Neuronal stem cell (in vitro differentiated cells): ENCODE results near the gene NRG2.
A peak's percentile ranks its signal among the peaks of the same experiment; 100 is the strongest.

ENCODE experiments used
- DNase-seq: peaks from one replicate; pipeline ENCODE4 v3.0.0-alpha.2; 2013; ENCODE audit warnings: low spot score
- H2AFZ ChIP-seq: one replicate; pipeline ENCODE4 v1.6.1; 2013; ENCODE audit warnings: mild to moderate bottlenecking, low read length, inconsistent platforms
- H2AK5ac ChIP-seq: 2 replicates; pipeline ENCODE4 v1.6.1; 2013; ENCODE audit warnings: low read depth, mild to moderate bottlenecking, inconsistent platforms, low read length, moderate library complexity, mixed read lengths
- H2BK120ac ChIP-seq: 2 replicates; pipeline ENCODE4 v1.6.1; 2013; ENCODE audit warnings: low read depth, mild to moderate bottlenecking, inconsistent platforms, low read length, moderate library complexity, mixed read lengths
- H2BK12ac ChIP-seq: one replicate; pipeline ENCODE4 v1.6.1; 2013; ENCODE audit warnings: low read length, inconsistent platforms
- H2BK15ac ChIP-seq: 2 replicates; pipeline ENCODE4 v1.6.1; 2013; ENCODE audit warnings: mild to moderate bottlenecking, low read length, inconsistent platforms, mixed read lengths
- H2BK5ac ChIP-seq: one replicate; pipeline ENCODE4 v1.6.1; 2013; ENCODE audit warnings: inconsistent platforms, mild to moderate bottlenecking, low read length, moderate library complexity
- H3K14ac ChIP-seq: one replicate; pipeline ENCODE4 v1.6.1; 2013; ENCODE audit warnings: low read length, inconsistent platforms
- H3K18ac ChIP-seq: 2 replicates; pipeline ENCODE4 v1.6.1; 2013; ENCODE audit warnings: low read length, inconsistent platforms
- H3K23ac ChIP-seq: 2 replicates; pipeline ENCODE4 v1.6.1; 2013; ENCODE audit warnings: low read depth, mild to moderate bottlenecking, mixed read lengths, low read length, inconsistent platforms; ENCODE audit not compliant: poor library complexity
- H3K27ac ChIP-seq: replicated peaks from 3 replicates; pipeline ENCODE4 v1.5.1; 2013; ENCODE audit warnings: low read length, inconsistent platforms
- H3K27me3 ChIP-seq, 3 experiments: 2 replicates each; pipeline ENCODE4 v1.6.1; 2013; ENCODE audit warnings: low read length in 3 of 3, mild to moderate bottlenecking in 2 of 3, inconsistent platforms in 1 of 3, low read depth in 1 of 3, mixed read lengths in 1 of 3, moderate library complexity in 1 of 3; ENCODE audit not compliant: control insufficient read depth in 3 of 3, insufficient read depth in 3 of 3
- H3K36me3 ChIP-seq, 2 donors: replicated peaks in 1 of 2; 2 replicates each; pipeline ENCODE4 v1.6.1; 2013; ENCODE audit warnings: low read length in 2 of 2; ENCODE audit not compliant: control insufficient read depth in 2 of 2, insufficient read depth in 2 of 2
- H3K4ac ChIP-seq: 2 replicates; pipeline ENCODE4 v1.6.1; 2013; ENCODE audit warnings: inconsistent platforms, mild to moderate bottlenecking, low read length, moderate library complexity
- H3K4me1 ChIP-seq, 2 donors: 1 replicate in 1 of 2; 2 replicates in 1 of 2; pipeline ENCODE4 v1.6.1; 2013; ENCODE audit warnings: low read length in 2 of 2, low read depth in 1 of 2; ENCODE audit not compliant: control insufficient read depth in 2 of 2, insufficient read depth in 1 of 2
- H3K4me2 ChIP-seq: one replicate; pipeline ENCODE4 v1.6.1; 2013; ENCODE audit warnings: mild to moderate bottlenecking, low read length, inconsistent platforms; ENCODE audit not compliant: insufficient read depth, poor library complexity, severe bottlenecking
- H3K4me3 ChIP-seq, 2 donors: 2 replicates each; pipeline ENCODE4 v1.5.1; 2013; ENCODE audit warnings: low read length in 2 of 2, mild to moderate bottlenecking in 2 of 2, inconsistent platforms in 1 of 2, moderate library complexity in 1 of 2
- H3K79me1 ChIP-seq: one replicate; pipeline ENCODE4 v1.6.1; 2013; ENCODE audit warnings: low read depth, mild to moderate bottlenecking, inconsistent platforms, low read length, moderate library complexity
- H3K9ac ChIP-seq: one replicate; pipeline ENCODE4 v1.6.1; 2013; ENCODE audit warnings: mild to moderate bottlenecking, low read depth, low read length, inconsistent platforms; ENCODE audit not compliant: poor library complexity
- H3K9me3 ChIP-seq, 2 donors: replicated peaks in 1 of 2; 2 replicates each; pipeline versions ENCODE3 to v1.6.1; 2013; ENCODE audit warnings: low read length in 2 of 2, mild to moderate bottlenecking in 2 of 2, inconsistent platforms in 1 of 2, low read depth in 1 of 2, mixed read lengths in 1 of 2, moderate library complexity in 1 of 2; ENCODE audit not compliant: control insufficient read depth in 2 of 2, insufficient read depth in 1 of 2
- H4K8ac ChIP-seq: one replicate; pipeline ENCODE4 v1.6.1; 2013; ENCODE audit warnings: low read depth, mild to moderate bottlenecking, inconsistent platforms, low read length, moderate library complexity
- H4K91ac ChIP-seq: one replicate; pipeline ENCODE4 v1.6.1; 2013; ENCODE audit warnings: low read length, low read depth, mild to moderate bottlenecking, inconsistent platforms; ENCODE audit not compliant: poor library complexity
- WGBS, 2 donors: extraction: QIAGEN DNeasy Blood & Tissue Kit; methylation state at CpG; one replicate each; pipeline ENCODE4 v1.1.7; 2013; ENCODE audit warnings: missing lambda C conversion rate in 2 of 2, mixed read lengths in 1 of 2; ENCODE audit not compliant: insufficient read length in 2 of 2, insufficient replicate concordance in 1 of 2; ENCODE audit errors: extremely low coverage in 2 of 2; 5-methylcytosine and 5-hydroxymethylcytosine counted together

The NRG2 gene

DNA sequence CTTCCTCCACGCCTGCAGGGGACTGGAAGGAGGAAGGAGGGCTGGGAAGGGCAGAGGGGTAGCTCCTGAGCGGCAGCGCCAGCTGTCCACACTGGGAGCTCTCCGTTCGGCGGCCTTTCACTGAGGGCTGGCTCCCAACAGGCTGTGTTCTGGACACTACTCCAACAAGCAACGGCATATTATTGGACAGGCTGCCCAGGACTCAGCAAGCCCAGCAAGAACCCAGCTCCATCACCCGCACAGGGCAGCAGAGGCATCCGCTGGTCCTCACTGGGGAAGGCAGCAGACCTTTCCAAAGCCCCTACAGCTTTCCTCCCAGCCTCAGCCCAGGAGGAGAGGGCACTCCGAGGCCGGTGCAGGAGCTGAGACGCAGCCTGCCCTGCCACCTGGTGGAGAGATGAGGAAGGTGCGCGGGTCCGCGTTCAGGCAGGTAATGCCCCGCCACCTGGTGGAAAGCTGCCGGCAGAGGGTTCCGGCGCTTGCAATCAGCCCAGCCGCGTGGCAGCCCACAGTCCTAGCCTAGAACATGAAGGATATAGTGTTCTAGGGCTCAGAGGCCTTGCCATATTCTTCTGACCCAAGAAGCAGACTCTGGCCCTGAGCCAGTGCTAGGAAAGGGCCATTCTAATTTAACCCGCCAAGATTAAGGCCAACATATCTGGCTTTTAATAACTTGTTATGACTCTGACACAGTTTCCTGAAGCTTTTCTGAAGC lies 74.4 kb downstream of the NRG2 start:
- H3K27ac ChIP-seq = no peak overlapping the region
- H2BK15ac ChIP-seq = peak overlapping the region; percentile 44
- H2AK5ac ChIP-seq = peak overlapping the region; percentile 44
- H3K4me1 ChIP-seq = no peaks in the 10 kb centered on the region
- peak overlapping the region; percentile 7 for H3K23ac ChIP-seq
- H2AFZ ChIP-seq = peak overlapping the region; percentile 55
- H3K27me3 ChIP-seq = peaks cover 0 to 38% (median 5%) of the 10 kb centered on the region in 3 experiments
- H2BK5ac ChIP-seq = no peak overlapping the region
- no peak overlapping the region for H4K91ac ChIP-seq
- no peak overlapping the region for H3K4me2 ChIP-seq
- H3K4ac ChIP-seq = no peak overlapping the region
- no peak overlapping the region for H2BK120ac ChIP-seq
- peak; percentile 83 for DNase-seq
- no peak overlapping the region for H3K14ac ChIP-seq
- WGBS, 2 donors = no CpG with 5 or more reads among the region's 23 CpGs
- H3K18ac ChIP-seq = peak overlapping the region; percentile 90
- H2BK12ac ChIP-seq = no peak overlapping the region
- H3K9me3 ChIP-seq = no peaks in the 10 kb centered on the region
- no peak overlapping the region for H4K8ac ChIP-seq
- H3K79me1 ChIP-seq = no peaks in the 10 kb centered on the region
- no peaks in the 10 kb centered on the region for H3K36me3 ChIP-seq
- H3K4me3 ChIP-seq = no peak overlapping the region
- peak overlapping the region; percentile 70 for H3K9ac ChIP-seq

DNA sequence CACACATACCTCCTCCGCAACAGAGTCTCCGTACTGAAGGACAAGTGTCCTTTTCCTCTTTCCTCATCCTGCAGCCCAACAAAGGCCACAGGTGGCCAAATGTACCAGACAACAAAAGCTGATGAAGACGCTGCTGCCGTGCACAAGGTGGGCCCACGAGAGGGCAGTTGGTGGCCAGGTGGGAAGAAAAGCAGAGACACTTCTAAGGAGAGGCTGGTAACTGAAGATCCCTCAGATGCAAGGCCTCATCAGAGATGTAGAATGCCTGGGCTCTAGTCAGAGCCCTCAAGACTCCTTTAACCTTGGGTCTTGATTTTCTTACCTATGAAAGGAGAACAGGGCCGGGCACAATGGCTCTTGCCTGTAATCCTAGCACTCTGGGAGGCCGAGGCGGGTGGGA lies 75.7 kb downstream of the NRG2 start:
- Histone ChIP-seq H2BK12ac (no peak overlapping the region), H3K36me3 (no peaks in the 10 kb centered on the region), H3K23ac (no peak overlapping the region), H3K4ac (no peak overlapping the region), H2BK15ac (no peak overlapping the region), H3K27me3 (peaks cover 0 to 38% (median 5%) of the 10 kb centered on the region in 3 experiments), H4K8ac (no peak overlapping the region), H3K4me3 (no peak overlapping the region), H2AFZ (no peak overlapping the region), H3K14ac (no peak overlapping the region), H3K79me1 (no peaks in the 10 kb centered on the region), H3K27ac (no peak overlapping the region), H3K18ac (no peak overlapping the region), H2AK5ac (no peak overlapping the region), H2BK120ac (no peak overlapping the region), H2BK5ac (no peak overlapping the region), H3K4me1 (no peaks in the 10 kb centered on the region), H4K91ac (no peak overlapping the region), H3K4me2 (no peak overlapping the region), H3K9me3 (no peaks in the 10 kb centered on the region), H3K9ac (no peak overlapping the region)
- DNase-seq = no peak
- no CpG with 5 or more reads among the region's 8 CpGs for WGBS, 2 donors

DNA sequence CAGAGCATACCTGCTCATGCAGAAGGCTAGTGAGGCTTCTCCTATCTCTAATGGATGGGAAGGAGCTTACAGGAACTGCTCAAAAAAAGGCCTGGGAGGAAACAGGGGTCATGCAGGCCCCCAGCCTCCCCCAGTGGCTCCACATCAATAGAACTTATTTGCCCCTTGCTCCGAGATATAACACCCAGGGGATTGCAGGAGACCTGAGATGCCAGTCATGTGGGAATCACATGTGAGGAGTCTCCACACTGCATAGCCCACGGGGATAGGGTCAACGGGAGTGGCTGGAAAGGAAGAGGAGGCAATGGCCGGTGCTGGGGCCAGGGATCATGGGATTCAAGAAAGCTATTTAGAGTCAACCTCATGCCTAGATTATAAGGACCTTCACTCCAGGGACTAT lies 76.2 kb downstream of the NRG2 start:
- H2BK15ac ChIP-seq = no peak overlapping the region
- H3K4me3 ChIP-seq = no peak overlapping the region
- no peaks in the 10 kb centered on the region for H3K4me1 ChIP-seq
- no peak overlapping the region for H3K18ac ChIP-seq
- H3K27ac ChIP-seq = no peak overlapping the region
- H3K23ac ChIP-seq = no peak overlapping the region
- H3K9me3 ChIP-seq = no peaks in the 10 kb centered on the region
- no peaks in the 10 kb centered on the region for H3K79me1 ChIP-seq
- H2AK5ac ChIP-seq = no peak overlapping the region
- peaks cover 0 to 38% (median 5%) of the 10 kb centered on the region in 3 experiments for H3K27me3 ChIP-seq
- H3K14ac ChIP-seq = no peak overlapping the region
- no peak overlapping the region for H4K91ac ChIP-seq
- no peak overlapping the region for H3K9ac ChIP-seq
- H4K8ac ChIP-seq = no peak overlapping the region
- no peak overlapping the region for H2BK5ac ChIP-seq
- H2BK12ac ChIP-seq = no peak overlapping the region
- H2AFZ ChIP-seq = no peak overlapping the region
- no peak for DNase-seq
- H2BK120ac ChIP-seq = no peak overlapping the region
- no CpG with 5 or more reads among the region's 4 CpGs for WGBS, 2 donors
- H3K4ac ChIP-seq = no peak overlapping the region
- H3K4me2 ChIP-seq = no peak overlapping the region
- H3K36me3 ChIP-seq = no peaks in the 10 kb centered on the region

DNA sequence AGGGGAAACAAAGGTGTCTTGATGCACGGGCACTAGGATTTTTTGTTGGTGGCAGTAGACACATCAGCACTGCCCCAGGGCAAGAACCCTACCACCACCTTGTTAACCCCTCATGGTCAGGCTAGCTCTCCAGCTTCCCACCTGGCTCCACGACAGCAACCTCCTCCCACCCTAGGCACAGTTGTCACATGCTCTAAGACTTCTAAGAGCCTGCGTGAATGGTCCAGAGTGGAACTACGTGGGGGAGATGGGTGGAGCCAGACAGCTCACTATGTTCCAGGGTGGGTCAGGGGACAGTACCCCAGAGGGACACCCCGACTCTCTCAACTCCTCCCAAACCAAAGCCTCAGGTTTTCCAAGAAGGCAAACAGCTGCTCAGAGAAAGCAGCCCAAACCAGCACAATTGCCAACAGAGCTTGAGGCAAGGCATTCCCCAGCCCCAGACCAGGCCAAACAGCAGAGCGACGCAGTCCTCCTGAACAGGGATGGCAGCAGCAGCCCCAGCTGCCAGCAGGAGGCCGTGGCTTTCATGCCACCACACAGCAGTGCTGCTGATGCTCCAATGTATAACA lies 78.0 kb downstream of the NRG2 start:
- Histone ChIP-seq H3K9me3 (no peaks in the 10 kb centered on the region), H2BK120ac (no peak overlapping the region), H4K8ac (no peak overlapping the region), H3K36me3 (no peaks in the 10 kb centered on the region), H3K79me1 (no peaks in the 10 kb centered on the region), H3K9ac (no peak overlapping the region), H3K27ac (no peak overlapping the region), H3K14ac (no peak overlapping the region), H2AFZ (no peak overlapping the region), H3K4me1 (peaks cover 0 to 3% of the 10 kb centered on the region in 2 donors), H3K4me3 (no peak overlapping the region), H3K27me3 (peaks cover 0 to 29% (median 5%) of the 10 kb centered on the region in 3 experiments), H2BK5ac (no peak overlapping the region), H2BK12ac (no peak overlapping the region), H3K4me2 (no peak overlapping the region), H2AK5ac (no peak overlapping the region), H3K23ac (no peak overlapping the region), H4K91ac (no peak overlapping the region), H2BK15ac (no peak overlapping the region), H3K18ac (no peak overlapping the region), H3K4ac (no peak overlapping the region)
- no CpG with 5 or more reads among the region's 8 CpGs for WGBS, 2 donors
- no peak for DNase-seq
